Fibroblast of peridontal ligament (primary cell): ENCODE results near the gene CHD5.
"Not testable (repeated sequence)": the region's sequence is repeated elsewhere in the genome, so short reads cannot be mapped to it uniquely, and the experiment has no call there.

Source experiments
- DNase-seq: peaks from one replicate; pipeline ENCODE4 v3.0.0-alpha.2; 2010; ENCODE audit errors: extremely low read depth

The CHD5 gene

DNA sequence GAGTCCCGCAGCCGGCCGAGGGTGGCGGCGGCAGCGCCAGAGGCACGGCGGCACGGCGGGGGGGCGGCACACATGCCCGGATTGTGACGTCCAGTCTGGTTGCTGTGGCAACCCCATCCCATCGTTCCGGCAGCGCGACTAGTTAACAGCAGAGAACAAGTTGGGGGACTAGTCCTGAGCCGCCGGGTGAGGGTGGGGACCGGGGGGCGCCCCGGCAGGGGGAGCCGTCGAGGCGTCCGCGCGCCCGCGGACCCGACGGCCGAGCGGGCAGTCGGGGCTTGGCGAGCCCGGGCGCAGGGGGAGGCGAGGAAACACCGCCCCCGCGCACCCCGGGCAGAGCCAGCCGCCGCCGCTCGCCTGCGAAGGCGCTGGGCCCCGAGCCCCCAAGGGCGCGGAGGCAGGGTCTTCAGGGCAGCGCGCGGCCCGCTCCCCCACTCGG is at the start of gene CHD5:
Gene CHD5, minus strand, starts transcription at position 54 of the 439 bp plus-strand sequence. CDS start 298 bp downstream, outside the sequence.
- DNase-seq: no peak

DNA sequence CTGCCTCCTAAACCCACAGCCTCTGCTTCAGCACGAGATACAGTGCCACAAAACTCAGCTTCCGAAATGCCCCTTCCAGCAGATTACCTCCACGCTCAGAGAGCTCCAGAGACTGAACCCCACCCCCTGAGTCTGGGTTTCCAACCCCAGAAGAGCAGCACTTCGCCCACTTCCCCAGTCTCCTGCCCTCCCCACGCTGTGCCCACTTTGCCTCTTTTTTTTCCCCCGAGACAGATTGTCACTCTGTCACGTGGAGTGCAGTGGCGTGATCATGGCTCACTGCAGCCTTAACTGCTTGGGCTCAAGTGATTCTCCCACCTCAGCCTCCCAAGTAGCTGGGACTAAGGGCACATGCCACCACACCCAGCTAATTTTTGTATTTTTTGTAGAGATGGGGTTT is 45.5 kb upstream of the CHD5 start:
- DNase-seq: no peak

DNA sequence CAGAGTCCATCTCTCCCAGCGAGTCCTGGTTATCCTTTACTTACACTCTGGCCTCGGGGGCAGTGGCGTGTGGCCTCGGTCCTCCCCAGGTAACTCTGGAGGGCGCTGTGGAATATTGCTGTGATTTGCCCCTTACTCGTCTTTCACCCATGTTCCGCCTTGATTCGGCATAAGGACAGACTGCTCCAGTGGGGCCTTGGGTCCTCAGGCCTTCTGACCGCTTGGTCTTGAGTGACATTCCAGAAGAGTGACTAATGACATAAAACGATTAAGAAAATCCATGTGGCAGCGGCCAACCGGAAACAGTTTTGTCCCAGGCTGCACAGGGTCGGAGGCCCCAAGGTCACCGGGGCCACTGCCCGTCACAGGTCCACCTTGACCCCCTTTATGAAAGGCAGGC is 44.6 kb upstream of the CHD5 start:
- no peak for DNase-seq

- no peak for DNase-seq
Observed at GRCh38 chr1:6223617-6224016, 43.5 kb upstream of the CHD5 start.

DNA sequence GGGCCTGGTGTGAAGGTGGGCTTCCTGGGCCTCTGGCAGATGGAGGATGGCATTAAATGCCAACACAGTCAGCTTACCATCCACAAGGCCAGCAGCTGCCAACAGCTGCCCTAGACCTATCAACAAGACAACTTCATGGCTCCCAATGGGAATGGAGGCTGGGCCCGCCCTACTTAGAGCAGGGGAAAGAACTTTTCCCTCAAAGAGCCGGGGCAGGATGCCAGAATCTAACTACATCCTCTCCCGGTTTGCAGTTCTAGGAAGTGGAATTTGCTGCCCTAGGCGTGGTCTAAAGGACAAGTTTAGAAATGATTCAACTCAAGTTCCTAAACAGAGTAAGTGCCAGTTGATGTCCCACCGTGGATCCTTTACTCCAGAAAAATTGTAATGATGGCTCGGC is 42.5 kb upstream of the CHD5 start:
- peak; percentile 74 for DNase-seq

- no peak for DNase-seq
Observed at GRCh38 chr1:6221210-6221784, 41.2 kb upstream of the CHD5 start.

GRCh38 chr1:6220236-6220635 is 40.1 kb upstream of the CHD5 start:
- no peak for DNase-seq

DNA sequence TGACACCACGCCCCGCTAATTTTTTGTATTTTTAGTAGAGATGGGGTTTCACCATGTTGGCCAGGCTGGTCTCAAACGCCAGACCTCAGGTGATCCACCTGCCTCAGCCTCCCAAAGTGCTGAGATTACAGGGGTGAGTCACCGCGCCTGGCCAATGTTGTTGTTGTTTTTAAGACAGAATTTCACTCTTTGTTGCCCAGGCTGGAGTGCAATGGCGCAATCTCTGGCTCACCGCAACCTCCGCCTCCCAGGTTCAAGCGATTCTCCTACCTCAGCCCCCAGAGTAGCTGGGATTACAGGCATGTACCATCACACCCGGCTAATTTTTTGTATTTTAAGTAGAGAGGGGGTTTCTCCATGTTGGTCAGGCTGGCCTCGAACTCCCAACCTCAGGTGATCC is 39.5 kb upstream of the CHD5 start:
- not testable (repeated sequence) for DNase-seq

GRCh38 chr1:6218375-6219164 is 38.4 kb upstream of the CHD5 start:
- no peak for DNase-seq

DNA sequence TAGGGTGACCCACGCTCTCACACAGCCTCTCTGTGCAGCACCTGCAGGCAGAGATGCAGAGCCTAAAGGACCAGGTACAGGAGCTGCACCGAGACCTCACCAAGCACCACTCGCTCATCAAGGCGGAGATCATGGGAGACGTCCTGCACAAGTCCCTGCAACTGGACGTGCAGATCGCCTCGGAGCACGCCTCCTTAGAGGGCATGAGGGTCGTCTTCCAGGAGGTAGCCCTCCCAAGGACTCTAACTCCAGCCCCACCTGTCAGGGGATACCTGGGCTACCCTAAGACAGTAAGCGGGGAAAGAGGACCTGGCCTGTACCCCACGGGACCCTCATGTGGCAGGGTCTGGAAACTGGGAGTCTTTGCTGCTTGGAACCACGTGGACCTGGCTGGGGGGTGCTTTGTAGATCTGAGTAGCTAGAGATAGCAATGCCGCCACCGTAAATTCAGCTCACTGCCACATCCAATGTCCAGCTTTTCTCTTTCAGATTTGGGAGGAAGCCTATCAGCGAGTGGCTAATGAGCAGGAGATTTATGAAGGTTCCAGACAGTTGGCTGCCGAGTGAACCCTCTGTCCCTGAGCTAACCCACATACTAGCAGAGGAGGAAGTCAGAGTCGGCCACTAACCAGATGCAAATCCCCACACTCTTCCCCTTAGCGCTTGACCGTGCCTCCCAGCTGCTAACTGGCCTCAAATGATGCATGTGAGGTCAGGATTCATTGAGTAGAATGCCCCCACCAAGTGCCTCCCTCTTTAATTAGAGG is 32.3 kb upstream of the CHD5 start:
- DNase-seq: no peak

GRCh38 chr1:6211731-6212130 is 31.6 kb upstream of the CHD5 start:
- no peak for DNase-seq

DNA sequence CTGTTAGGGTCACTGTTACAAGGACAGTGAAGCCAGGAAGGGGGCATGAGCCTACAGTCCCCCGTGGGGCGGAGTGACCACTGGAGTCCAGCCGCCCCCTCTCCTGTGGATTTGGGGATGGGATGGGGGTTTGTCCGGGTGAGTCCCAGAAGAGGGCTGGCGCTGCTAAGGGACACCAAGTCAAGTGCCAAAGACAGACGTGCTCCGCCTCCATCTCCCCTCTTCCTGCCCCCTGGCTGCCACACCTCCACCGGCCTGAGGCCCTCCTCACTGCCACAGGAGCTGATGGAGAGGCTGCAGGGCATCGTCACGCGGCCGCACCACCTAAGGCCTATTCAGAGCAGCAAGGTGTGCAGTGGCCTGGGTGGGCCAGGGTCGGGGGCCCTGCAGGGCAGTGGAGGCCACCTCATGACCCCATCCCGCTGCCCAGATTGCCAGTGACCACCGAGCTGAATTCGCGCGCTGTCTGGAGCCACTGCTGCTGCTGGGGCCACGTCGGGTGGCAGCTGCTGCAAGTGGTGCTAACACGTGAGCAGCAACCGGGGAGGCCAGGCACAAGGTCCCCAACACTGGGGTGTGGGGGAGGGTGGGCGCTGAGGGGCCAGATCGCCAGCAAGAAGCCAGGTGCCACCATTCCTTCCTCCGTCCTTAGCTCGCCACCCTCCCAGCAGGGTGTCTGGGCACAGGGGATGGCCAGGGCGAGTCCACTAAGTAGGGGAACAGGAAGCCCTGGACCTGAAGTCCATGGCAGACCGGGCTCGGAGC is 30.7 kb upstream of the CHD5 start:
- DNase-seq: no peak

- DNase-seq: no peak
Observed at GRCh38 chr1:6209661-6210580, 29.8 kb upstream of the CHD5 start.

GRCh38 chr1:6208723-6209660 is 28.9 kb upstream of the CHD5 start:
- DNase-seq: no peak

- DNase-seq: no peak
Observed at GRCh38 chr1:6207921-6208320, 27.8 kb upstream of the CHD5 start.

- no peak for DNase-seq
Observed at GRCh38 chr1:6207075-6207885, 27.2 kb upstream of the CHD5 start.

- DNase-seq: no peak
Observed at GRCh38 chr1:6206520-6206855, 26.4 kb upstream of the CHD5 start.

DNA sequence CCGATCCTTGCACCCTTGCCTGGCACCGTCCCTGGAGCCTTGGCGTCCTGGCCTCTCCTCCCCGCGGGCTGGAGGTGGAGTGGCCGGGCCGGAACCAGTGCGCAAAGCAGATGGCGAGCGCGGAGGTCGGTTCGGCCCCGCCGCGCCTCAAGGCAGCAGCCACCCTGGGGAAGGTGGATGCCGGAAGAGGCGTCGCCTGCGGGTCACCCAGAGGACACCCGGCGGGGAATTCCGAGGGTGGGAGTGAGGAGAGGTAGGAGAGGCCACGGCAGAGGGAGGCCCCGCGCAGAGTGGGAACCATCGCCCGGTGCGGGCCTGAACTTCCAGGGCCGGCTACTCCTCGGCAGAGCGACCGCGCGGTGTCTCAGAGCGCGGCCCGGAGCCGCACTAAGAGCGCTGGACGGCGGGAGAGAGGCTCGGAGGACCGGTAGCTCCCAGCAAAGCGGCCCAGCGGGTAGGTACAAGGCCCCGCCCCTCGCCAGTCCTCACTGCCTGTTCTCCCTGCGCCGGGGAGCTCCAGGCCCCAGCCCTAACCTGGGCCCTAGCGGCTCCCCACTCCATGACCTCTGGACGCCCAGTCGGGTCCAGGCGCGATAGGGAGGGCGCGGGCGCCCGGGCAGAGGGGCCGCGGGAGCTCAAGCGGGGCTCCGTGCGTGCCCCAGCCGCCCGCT is 25.9 kb upstream of the CHD5 start, which contains the start of gene RNF207:
Gene RNF207, plus strand, starts transcription at position 271 of the 671 bp plus-strand sequence. CDS start 417 bp downstream, outside the sequence.
- DNase-seq: peak; percentile 30
